Loucy (cell line): Measurements from ENCODE around the gene SLC39A11.

Source experiments
- H2AFZ ChIP-seq: fragments of 200-600 bp; sonication (generic); 2 replicates; pipeline ENCODE4 v1.6.0; 2016; ENCODE audit warnings: antibody characterized with exemption, mild to moderate bottlenecking, low read length, moderate library complexity
- H3F3A ChIP-seq: fragments of 200-600 bp; 2 replicates; pipeline ENCODE4 v1.6.0; 2016; ENCODE audit warnings: antibody characterized with exemption, low read depth, mild to moderate bottlenecking
- H3K27me3 ChIP-seq: fragments of 200-600 bp; sonication (generic); 2 replicates; pipeline ENCODE4 v1.6.1; 2014; ENCODE audit warnings: low read length, mild to moderate bottlenecking; ENCODE audit not compliant: insufficient read depth, poor library complexity, severe bottlenecking
- H3K36me3 ChIP-seq: fragments of 200-600 bp; sonication (generic); 2 replicates; pipeline ENCODE4 v1.6.1; 2016; ENCODE audit warnings: low read length; ENCODE audit not compliant: insufficient read depth
- H3K4me1 ChIP-seq: fragments of 200-600 bp; sonication (generic); 2 replicates; pipeline ENCODE4 v1.5.1; 2014; ENCODE audit warnings: low read length, mild to moderate bottlenecking; ENCODE audit not compliant: insufficient read depth, poor library complexity, severe bottlenecking
- H3K4me2 ChIP-seq: fragments of 200-600 bp; sonication (generic); 2 replicates; pipeline ENCODE4 v1.6.0; 2014; ENCODE audit warnings: antibody characterized with exemption, low read length, low read depth, mild to moderate bottlenecking; ENCODE audit not compliant: poor library complexity, severe bottlenecking
- H3K4me3 ChIP-seq: fragments of 200-600 bp; sonication (generic); 2 replicates; pipeline ENCODE4 v1.5.1; 2014; ENCODE audit warnings: low read length, mild to moderate bottlenecking, mixed read lengths; ENCODE audit not compliant: poor library complexity, severe bottlenecking
- H3K79me2 ChIP-seq: fragments of 200-600 bp; sonication (generic); 2 replicates; pipeline ENCODE4 v1.6.1; 2014; ENCODE audit warnings: low read length; ENCODE audit not compliant: insufficient read depth
- H3K9ac ChIP-seq: fragments of 200-600 bp; sonication (generic); 2 replicates; pipeline ENCODE4 v1.6.0; 2014; ENCODE audit warnings: mild to moderate bottlenecking, low read depth, low read length, moderate library complexity; ENCODE audit not compliant: poor library complexity, severe bottlenecking
- H3K9me2 ChIP-seq: fragments of 200-600 bp; sonication (generic); replicated peaks from 2 replicates; pipeline ENCODE4 v1.6.1; 2016; ENCODE audit warnings: low read depth, low read length, mixed read lengths
- H3K9me3 ChIP-seq: fragments of 200-600 bp; sonication (generic); 2 replicates; pipeline ENCODE4 v1.6.1; 2014; ENCODE audit warnings: mild to moderate bottlenecking, antibody characterized with exemption, low read length, low read depth; ENCODE audit not compliant: insufficient read depth
- H4K20me1 ChIP-seq: fragments of 200-600 bp; sonication (generic); 2 replicates; pipeline ENCODE4 v1.6.0; 2014; ENCODE audit warnings: antibody characterized with exemption, low read length, mild to moderate bottlenecking; ENCODE audit not compliant: insufficient read depth, poor library complexity, severe bottlenecking
- EZH2phosphoT487 ChIP-seq: fragments of 200-600 bp; IDR thresholded peaks from 2 replicates; pipeline ENCODE4 v1.6.1; 2018; ENCODE audit warnings: antibody characterized with exemption, mild to moderate bottlenecking, moderate library complexity, borderline replicate concordance
- TF ChIP-seq, protein P1 (sequence below): fragments of 200-600 bp; sonication (generic); conservative IDR thresholded peaks from 2 replicates; pipeline ENCODE4 v1.5.1; 2014; ENCODE audit warnings: mild to moderate bottlenecking, antibody characterized with exemption, low read length

SLC39A11 gene

DNA sequence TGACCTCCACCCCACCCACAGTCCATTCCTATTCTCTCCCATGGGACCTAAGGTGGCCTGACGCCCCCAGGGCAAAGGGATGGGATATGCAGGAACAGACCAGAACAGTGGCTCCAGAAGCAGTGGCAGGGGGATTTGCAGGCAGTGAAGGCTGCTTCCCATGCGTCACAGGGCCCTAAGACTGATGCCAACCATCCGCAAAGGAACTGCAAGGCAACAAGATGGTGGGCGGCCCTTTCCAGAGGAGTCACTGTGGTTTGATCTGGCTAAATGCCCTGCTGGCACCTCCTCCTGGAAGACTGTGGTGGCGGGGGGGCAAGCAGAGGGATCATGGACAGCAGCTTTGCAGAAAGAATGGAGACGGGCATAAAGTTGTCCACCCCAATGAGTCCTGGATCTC lies 4.4 kb upstream of the SLC39A11 start:
- Histone ChIP-seq H3K4me3 (no peak overlapping the region), H3K9me2 (no peaks in the 10 kb centered on the region), H2AFZ (no peak overlapping the region), H3K27me3 (no peaks in the 10 kb centered on the region), H3K36me3 (no peaks in the 10 kb centered on the region), H4K20me1 (no peaks in the 10 kb centered on the region), H3K4me2 (no peak overlapping the region), H3K9ac (no peak overlapping the region), H3K79me2 (peaks cover 6% of the 10 kb centered on the region), H3K4me1 (peaks cover 1% of the 10 kb centered on the region), H3K9me3 (no peaks in the 10 kb centered on the region), H3F3A (no peaks in the 10 kb centered on the region)
- TF ChIP-seq, protein P1, sequence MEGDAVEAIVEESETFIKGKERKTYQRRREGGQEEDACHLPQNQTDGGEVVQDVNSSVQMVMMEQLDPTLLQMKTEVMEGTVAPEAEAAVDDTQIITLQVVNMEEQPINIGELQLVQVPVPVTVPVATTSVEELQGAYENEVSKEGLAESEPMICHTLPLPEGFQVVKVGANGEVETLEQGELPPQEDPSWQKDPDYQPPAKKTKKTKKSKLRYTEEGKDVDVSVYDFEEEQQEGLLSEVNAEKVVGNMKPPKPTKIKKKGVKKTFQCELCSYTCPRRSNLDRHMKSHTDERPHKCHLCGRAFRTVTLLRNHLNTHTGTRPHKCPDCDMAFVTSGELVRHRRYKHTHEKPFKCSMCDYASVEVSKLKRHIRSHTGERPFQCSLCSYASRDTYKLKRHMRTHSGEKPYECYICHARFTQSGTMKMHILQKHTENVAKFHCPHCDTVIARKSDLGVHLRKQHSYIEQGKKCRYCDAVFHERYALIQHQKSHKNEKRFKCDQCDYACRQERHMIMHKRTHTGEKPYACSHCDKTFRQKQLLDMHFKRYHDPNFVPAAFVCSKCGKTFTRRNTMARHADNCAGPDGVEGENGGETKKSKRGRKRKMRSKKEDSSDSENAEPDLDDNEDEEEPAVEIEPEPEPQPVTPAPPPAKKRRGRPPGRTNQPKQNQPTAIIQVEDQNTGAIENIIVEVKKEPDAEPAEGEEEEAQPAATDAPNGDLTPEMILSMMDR: no peak
- TF ChIP-seq EZH2phosphoT487: no peak

DNA sequence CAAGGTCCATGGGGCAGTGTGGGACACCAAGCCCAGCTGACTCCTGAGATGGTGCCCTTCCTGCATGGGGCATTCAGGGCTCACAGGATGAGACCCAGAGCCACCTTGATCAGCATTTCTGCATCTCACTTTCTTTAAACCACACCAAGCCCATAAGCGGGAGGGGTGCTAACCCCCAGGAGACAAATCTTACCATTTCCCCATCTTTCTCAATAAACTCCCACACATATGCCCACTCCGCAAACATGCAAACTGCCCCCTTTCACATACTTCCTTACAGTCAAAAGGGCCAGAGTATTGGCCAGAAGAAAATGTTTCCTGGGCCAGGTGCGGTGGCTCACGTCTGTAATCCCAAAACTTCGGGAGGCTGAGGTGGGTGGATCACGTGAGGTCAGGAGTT lies 3.7 kb upstream of the SLC39A11 start:
- Histone ChIP-seq H3F3A (no peaks in the 10 kb centered on the region), H4K20me1 (no peaks in the 10 kb centered on the region), H3K9me2 (no peaks in the 10 kb centered on the region), H3K27me3 (no peaks in the 10 kb centered on the region), H3K36me3 (no peaks in the 10 kb centered on the region), H3K9ac (no peak overlapping the region), H3K4me2 (no peak overlapping the region), H3K79me2 (peaks cover 11% of the 10 kb centered on the region), H2AFZ (no peak overlapping the region), H3K4me1 (peaks cover 6% of the 10 kb centered on the region), H3K9me3 (no peaks in the 10 kb centered on the region), H3K4me3 (no peak overlapping the region)
- TF ChIP-seq EZH2phosphoT487: no peak
- TF ChIP-seq, protein P1: no peak

DNA sequence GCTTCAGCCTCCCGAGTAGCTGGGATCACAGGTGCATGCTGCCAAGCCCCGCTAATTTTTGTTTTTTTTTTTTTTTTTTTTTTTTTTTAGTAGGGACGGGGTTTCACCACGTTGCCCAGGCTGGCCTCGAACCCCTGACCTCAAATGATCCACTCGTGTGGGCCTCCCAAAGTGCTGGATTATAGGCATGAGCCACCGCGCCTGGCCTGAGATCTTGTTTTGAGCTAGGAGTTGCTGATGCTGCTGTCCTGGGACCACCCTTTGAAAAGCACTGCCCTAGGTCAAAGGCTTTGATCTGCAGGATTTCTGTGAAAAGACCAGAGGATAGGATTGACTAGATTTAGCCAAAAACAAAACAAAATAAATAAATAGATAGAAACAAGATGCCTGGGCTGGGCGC lies 798 bp upstream of the SLC39A11 start:
- Histone ChIP-seq H3K4me3 (no peak overlapping the region), H3K9ac (no peak overlapping the region), H2AFZ (peak overlapping the region; percentile 98; the same call in 1 of the 2 replicates)

More for the DNA sequence above, 798 bp upstream of the SLC39A11 start:
- Histone ChIP-seq H3K9me2 (no peaks in the 10 kb centered on the region), H3K4me1 (peaks cover 21% of the 10 kb centered on the region), H4K20me1 (no peaks in the 10 kb centered on the region), H3K79me2 (peaks cover 18% of the 10 kb centered on the region), H3K4me2 (peak overlapping the region; percentile 89), H3K27me3 (no peaks in the 10 kb centered on the region), H3K9me3 (no peaks in the 10 kb centered on the region), H3K36me3 (no peaks in the 10 kb centered on the region), H3F3A (no peaks in the 10 kb centered on the region)
- TF ChIP-seq, protein P1: no peak
- no peak for TF ChIP-seq EZH2phosphoT487
